Amygdala (tissue), 56 donors: ENCODE measurements around the gene ARG2.

Source experiments
- DNase-seq, 56 donors: peaks; one replicate each; lab custom pipeline; 2025; lab: John Stamatoyannopoulos, UW

Gene ARG2

DNA sequence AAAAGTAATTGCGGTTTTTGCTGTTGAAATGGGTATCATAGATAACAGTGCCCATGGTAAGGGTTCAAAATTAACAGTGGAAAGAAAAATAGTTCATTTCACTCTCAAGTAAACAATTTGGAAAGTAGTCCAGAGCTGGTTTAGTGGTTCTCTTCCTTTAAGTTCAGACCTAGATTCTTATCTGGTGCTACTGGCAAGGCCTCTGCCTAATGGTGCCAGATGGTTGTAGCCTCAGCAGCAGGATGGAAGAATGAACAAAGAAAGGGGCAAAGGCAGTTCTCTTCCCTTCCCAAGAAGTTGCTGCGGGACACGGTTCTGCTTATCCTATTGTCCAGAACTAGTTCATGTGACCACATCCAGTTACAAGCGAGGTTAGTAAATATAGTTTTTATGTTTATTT lies 10.5 kb downstream of the ARG2 start:
- no peak for DNase-seq

GRCh38 chr14:67630938-67631337 lies 11.2 kb downstream of the ARG2 start:
- DNase-seq = no peak

DNA sequence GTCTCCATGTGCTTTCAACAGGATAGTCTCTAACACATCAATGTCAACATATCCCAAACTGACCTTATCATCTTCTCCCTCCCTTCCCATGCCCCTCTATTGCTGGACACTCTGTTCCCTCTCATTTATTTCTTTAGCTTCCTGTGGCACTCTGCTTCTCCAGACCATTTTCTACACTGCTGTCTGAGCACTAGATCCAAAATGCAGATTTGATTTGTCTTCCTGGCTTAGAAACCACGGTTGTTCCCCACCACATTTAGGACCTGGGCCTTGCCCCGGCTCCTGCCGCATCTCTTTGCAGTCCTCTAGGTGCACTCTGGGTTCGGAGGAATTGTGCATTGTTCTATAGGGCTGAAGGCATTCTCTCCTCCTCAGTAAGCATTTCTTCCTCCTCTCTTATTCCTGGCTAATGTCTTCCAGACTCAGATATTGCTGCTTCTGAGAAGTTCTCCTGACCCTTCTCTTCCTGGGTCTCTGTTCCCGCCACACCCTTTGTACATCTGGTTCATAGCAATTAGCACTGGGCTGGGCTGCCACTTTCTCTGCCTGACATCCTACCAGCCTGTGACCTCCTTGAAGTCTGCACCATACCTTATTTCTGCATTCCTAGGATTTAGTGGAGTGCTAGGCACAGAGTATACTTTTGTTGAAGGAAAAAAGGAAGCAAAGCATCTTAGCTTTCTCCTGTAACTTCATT lies 13.9 kb downstream of the ARG2 start:
- DNase-seq = no peak

GRCh38 chr14:67636361-67636919 lies 16.7 kb downstream of the ARG2 start:
- peak in 1 of 56 donors; percentile 4 for DNase-seq

DNA sequence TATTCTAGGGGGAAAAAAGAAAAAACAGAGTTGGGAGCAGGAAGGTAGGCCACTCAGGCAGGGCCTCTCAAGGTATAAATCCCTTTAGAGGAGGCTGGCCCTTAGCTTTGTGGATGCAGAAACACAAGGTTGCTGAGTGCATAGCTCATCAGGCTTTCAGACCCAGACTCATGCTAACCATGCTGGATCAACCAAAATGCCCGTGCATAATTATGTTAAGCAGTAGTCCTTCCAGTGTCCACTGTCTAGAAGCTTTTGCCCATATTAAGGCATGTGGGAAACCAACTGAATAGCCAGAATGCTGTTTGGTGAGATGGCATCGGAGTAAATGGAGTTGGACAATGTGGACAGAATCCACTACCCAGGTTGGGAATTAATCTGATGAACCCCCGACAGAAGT lies 18.9 kb downstream of the ARG2 start:
- no peak for DNase-seq

DNA sequence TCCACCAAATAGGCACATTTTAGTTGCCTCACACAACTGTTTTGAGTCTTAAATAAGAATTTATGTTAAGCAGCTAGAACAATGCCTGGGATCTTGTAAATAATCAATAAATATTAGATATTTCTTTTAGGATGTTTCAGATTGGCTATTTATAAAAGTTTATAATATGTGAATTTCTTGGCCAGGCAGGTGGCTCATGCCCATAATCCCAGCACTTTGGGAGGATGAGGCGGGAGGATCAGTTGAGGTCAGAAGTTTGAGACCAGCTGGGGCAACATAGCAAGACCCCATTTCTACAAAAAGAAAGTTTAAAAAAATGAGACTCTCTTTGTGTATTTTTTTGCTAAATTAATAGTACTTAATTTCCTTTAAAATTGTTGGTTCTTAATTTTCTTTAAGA lies 21.8 kb downstream of the ARG2 start:
- DNase-seq = no peak

- no peak for DNase-seq
Observed at GRCh38 chr14:67641902-67642749, 22.4 kb downstream of the ARG2 start.

DNA sequence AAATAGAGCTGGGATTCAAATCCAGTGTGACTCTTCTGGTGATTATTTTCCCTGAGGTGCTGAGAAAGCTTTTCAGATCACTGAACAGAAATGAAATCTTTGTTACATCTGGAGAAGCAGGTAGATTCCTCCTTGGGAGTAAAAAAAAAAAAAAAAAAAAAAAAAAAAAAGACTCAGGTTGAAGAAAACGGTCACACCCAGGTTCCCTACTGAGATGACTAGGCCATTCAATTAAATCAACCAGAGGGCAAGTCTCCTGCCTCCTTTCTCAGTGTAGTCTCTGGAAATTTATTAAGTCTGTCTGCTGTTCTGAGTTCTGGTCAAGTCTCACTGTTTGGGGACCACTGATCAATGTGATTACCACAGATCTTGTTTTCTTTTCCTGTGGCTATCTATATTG lies 24.0 kb downstream of the ARG2 start:
- DNase-seq = no peak

DNA sequence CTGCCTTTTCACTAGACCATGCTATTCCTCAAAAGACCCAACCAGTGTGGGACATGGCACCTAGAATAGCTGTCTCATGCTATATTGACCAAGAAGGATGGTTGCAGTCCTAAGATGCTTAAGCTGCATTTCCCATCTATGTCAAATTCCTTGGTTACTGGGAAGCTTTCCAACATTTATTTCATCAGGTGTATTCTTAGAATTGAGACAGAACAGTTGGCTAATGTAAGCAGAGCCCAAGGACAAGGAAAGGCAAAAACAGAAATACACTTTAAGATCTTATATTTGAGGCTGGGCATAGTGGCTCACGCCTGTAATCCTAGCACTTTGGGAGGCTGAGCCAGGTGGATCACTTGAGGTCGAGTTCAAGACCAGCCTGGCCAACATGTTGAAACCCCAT lies 24.7 kb downstream of the ARG2 start:
- no peak for DNase-seq

- no peak for DNase-seq
Observed at GRCh38 chr14:67645414-67645813, 25.7 kb downstream of the ARG2 start.

- DNase-seq = no peak
Observed at GRCh38 chr14:67646131-67646530, 26.4 kb downstream of the ARG2 start.

DNA sequence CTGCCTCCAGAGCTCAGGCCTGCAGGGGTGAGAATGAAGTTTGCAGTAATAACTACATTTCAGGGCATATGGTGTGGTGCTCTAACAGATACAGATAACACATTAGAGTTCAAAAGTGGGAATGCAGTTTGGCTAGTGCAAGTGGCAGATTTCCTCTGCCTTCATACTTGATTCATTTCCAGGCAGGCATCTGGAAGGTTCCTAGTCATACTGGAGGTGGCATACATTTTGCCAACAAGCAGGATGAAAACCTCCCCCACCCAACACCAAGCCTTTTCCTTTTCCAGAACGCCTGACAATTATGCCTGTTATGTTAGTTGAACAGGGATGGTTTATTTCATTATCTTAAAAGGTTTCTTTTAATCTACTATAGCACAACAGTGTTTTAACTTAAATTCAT lies 30.4 kb downstream of the ARG2 start:
- peak in 1 of 56 donors; percentile 4 for DNase-seq

DNA sequence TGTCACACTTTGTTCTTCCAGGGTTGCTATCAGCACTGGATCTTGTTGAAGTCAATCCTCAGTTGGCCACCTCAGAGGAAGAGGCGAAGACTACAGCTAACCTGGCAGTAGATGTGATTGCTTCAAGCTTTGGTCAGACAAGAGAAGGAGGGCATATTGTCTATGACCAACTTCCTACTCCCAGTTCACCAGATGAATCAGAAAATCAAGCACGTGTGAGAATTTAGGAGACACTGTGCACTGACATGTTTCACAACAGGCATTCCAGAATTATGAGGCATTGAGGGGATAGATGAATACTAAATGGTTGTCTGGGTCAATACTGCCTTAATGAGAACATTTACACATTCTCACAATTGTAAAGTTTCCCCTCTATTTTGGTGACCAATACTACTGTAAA lies 31.0 kb downstream of the ARG2 start:
- no peak for DNase-seq

DNA sequence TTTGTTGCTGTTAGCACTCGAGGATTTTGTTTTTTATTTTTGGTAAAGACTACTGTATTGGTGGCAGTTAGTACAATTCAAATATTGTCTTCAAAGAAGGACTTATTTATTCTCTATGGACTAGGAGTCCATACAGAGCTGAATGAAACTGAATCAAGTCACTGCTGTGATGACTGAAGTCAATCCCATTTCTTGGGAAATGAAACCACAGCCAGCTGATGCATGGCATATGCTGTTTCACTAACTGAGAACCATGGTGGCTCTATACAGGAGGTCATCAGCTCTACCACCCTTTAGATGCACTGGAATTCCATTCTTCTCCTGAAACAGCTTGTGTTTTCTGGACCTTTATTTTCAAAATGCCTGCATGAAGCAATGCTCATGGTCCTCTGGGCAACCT lies 32.5 kb downstream of the ARG2 start:
- no peak for DNase-seq

DNA sequence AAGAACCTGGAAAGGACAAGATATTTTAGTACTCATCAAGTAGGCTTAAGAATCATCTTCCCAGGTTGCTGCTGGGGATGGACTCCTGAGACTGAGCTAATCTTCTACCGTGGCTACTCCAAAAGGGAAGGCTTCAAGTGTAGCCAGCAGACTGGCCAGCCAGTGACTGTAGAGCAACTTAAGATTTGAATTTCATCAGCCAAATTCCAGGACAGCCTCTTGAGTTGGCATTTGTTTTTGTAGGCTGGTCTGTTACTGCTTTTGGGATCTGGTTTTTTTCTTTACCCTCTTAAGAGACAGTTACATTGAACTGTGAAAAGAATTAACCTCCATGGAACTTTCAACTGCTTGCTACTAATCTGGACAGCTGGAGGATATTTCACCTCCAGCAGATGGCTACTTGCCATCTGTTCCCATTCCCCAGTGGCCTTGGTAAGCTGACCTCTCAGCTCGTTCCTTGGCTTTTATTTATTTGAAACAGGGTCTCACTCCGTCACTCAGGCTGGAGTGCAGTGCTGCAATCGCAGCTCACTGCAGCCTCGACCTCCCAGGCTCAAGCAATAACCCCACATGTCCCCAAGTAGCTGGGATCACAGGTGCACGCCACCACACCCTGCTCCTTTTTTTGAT lies 34.0 kb downstream of the ARG2 start:
- no peak for DNase-seq

- DNase-seq = no peak
Observed at GRCh38 chr14:67663633-67664032, 43.9 kb downstream of the ARG2 start.

- DNase-seq = no peak
Observed at GRCh38 chr14:67665868-67666267, 46.1 kb downstream of the ARG2 start.

DNA sequence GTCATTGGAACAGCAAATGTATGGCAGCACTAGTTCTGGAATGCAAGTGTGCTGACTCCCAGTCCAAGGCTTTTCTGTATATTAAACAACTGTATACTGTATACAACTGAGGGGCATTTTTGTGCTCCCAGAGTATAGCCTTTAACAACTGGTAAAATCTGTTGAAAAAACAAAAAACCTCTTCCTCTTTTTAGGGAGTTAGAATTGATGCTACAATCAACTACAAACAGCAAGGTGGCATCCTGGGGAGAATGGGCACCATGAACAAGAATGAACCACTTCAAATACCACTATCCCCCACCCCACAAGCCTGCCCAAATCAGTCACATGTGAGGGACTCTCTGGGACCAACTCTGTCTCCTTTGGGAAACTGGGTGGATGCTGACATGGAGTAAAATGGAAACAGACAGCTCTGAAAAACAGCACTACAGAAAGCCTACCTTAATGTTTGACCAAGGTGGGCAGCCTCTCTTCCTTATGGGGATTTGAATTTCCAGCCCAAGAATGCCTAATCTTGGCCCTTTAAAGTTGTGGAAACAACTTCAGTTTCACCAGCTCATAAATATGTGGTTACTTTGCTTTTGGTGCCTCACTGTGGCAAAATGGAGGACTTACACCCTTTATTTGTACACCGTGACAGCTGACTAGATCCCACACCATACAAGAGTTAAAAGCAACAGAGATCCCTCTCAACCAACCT lies 47.2 kb downstream of the ARG2 start:
- DNase-seq = peak in 12 of 56 donors; percentile 3 to 55 (median 10)

- peak in 1 of 56 donors; percentile 6 for DNase-seq
Observed at GRCh38 chr14:67668559-67668958, 48.8 kb downstream of the ARG2 start.

- no peak for DNase-seq
Observed at GRCh38 chr14:67673451-67673850, 53.7 kb downstream of the ARG2 start.

DNA sequence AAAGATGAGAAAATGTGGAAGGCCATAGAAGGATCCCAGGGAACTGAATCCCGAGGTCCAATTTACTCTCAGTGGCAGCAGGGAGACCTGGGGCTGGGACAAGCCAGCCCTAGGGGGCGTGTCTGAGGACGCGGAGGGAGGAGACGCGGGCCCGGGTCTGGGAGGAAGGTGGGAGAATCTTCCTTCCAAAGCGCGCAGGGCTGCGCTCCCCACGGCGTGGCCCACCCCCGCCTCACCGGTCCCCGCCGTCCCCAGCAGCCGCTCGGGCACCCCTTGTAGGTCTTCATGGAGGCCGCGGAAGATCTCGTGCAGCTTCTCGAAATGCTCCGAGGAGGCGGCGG lies 54.4 kb downstream of the ARG2 start:
- DNase-seq = peak in 52 of 56 donors; percentile 6 to 78 (median 48)
